COLO829 (cell line): ENCODE measurements around the gene NECTIN4.
A peak's percentile ranks its signal among the peaks of the same experiment; 100 is the strongest.
"Not testable (repeated sequence)": the region's sequence is repeated elsewhere in the genome, so short reads cannot be mapped to it uniquely, and the experiment has no call there.

ENCODE experiments used
- DNase-seq: peaks from one replicate; pipeline ENCODE4 v3.0.0; 2012; ENCODE audit warnings: low spot score

The NECTIN4 gene

GRCh38 chr1:161054232-161054631 lies 35.1 kb downstream of the NECTIN4 start:
- no peak for DNase-seq

- no peak for DNase-seq
Measured at GRCh38 chr1:161052899-161053298, 36.5 kb downstream of the NECTIN4 start.

GRCh38 chr1:161051219-161051618 lies 38.1 kb downstream of the NECTIN4 start:
- DNase-seq: no peak

- no peak for DNase-seq
Measured at GRCh38 chr1:161048949-161049722, 40.2 kb downstream of the NECTIN4 start.

GRCh38 chr1:161047436-161048420 lies 41.6 kb downstream of the NECTIN4 start:
- DNase-seq: no peak

GRCh38 chr1:161046605-161047228 lies 42.6 kb downstream of the NECTIN4 start:
- DNase-seq: no peak

- DNase-seq: peak; percentile 99
Measured at GRCh38 chr1:161045736-161046604, 43.4 kb downstream of the NECTIN4 start, which contains the start of gene USF1. USF1 (minus strand) TSS chr1:161045977; CDS start chr1:161043275, 2,702 bp downstream.

GRCh38 chr1:161044908-161045735 lies 44.2 kb downstream of the NECTIN4 start:
- DNase-seq: peak; percentile 69

GRCh38 chr1:161044535-161044907 lies 44.8 kb downstream of the NECTIN4 start:
- no peak for DNase-seq

- no peak for DNase-seq
Measured at GRCh38 chr1:161039546-161039945, 49.8 kb downstream of the NECTIN4 start.

- DNase-seq: no peak
Measured at GRCh38 chr1:161039154-161039545, 50.2 kb downstream of the NECTIN4 start.

GRCh38 chr1:161038523-161039153 lies 50.7 kb downstream of the NECTIN4 start, which contains the start of gene TSTD1:
TSTD1 (minus strand) TSS chr1:161038964; CDS start chr1:161038889, 75 bp downstream.
- no peak for DNase-seq

- DNase-seq: no peak
Measured at GRCh38 chr1:161037661-161038522, 51.5 kb downstream of the NECTIN4 start.

GRCh38 chr1:161033751-161034150 lies 55.6 kb downstream of the NECTIN4 start:
- no peak for DNase-seq

GRCh38 chr1:161032409-161032808 lies 56.9 kb downstream of the NECTIN4 start:
- no peak for DNase-seq

- DNase-seq: no peak
Measured at GRCh38 chr1:161031874-161032273, 57.5 kb downstream of the NECTIN4 start.

- DNase-seq: not testable (repeated sequence)
Measured at GRCh38 chr1:161029466-161029865, 59.9 kb downstream of the NECTIN4 start.

- DNase-seq: not testable (repeated sequence)
Measured at GRCh38 chr1:161026954-161027353, 62.4 kb downstream of the NECTIN4 start.

- not testable (repeated sequence) for DNase-seq
Measured at GRCh38 chr1:161022432-161022831, 66.9 kb downstream of the NECTIN4 start.
